MM.1S (cell line): ENCODE data around the gene RASSF6.

ENCODE experiments used
- DNase-seq: peaks from one replicate; pipeline ENCODE4 v3.0.0-alpha.2; 2015
- H2AFZ ChIP-seq: fragments of 300-600 bp; sonication (generic); 2 replicates; pipeline ENCODE4 v1.6.0; 2016; ENCODE audit warnings: antibody characterized with exemption, low read length
- H3F3A ChIP-seq: fragments of 300-600 bp; sonication (generic); 2 replicates; pipeline ENCODE4 v1.6.1; 2016; ENCODE audit warnings: mild to moderate bottlenecking, antibody characterized with exemption, low read length, moderate library complexity, mixed read lengths; ENCODE audit not compliant: insufficient read depth
- H3K27ac ChIP-seq: fragments of 300-600 bp; sonication (generic); 2 replicates; pipeline ENCODE4 v1.5.1; 2016; ENCODE audit warnings: mild to moderate bottlenecking, low read length
- H3K27me3 ChIP-seq: fragments of 300-600 bp; sonication (generic); replicated peaks from 2 replicates; pipeline ENCODE4 v1.6.0; 2016; ENCODE audit warnings: low read length; ENCODE audit not compliant: insufficient read depth
- H3K36me3 ChIP-seq: fragments of 300-600 bp; sonication (generic); replicated peaks from 2 replicates; pipeline ENCODE4 v1.6.1; 2016; ENCODE audit warnings: mild to moderate bottlenecking, low read length, mixed read lengths; ENCODE audit not compliant: insufficient read depth
- H3K4me1 ChIP-seq: fragments of 300-600 bp; sonication (generic); 2 replicates; pipeline ENCODE4 v1.6.1; 2016; ENCODE audit warnings: low read length, mixed read lengths
- H3K4me2 ChIP-seq: fragments of 300-600 bp; sonication (generic); 2 replicates; pipeline ENCODE4 v1.6.0; 2016; ENCODE audit warnings: low read depth, low read length
- H3K4me3 ChIP-seq: fragments of 300-600 bp; sonication (generic); 2 replicates; pipeline ENCODE4 v1.5.1; 2016; ENCODE audit warnings: low read length, mixed read lengths
- H3K79me2 ChIP-seq: fragments of 300-600 bp; sonication (generic); 2 replicates; pipeline ENCODE4 v1.6.1; 2016; ENCODE audit warnings: mixed run types, low read length, mixed read lengths
- H3K9ac ChIP-seq: fragments of 300-600 bp; sonication (generic); 2 replicates; pipeline ENCODE4 v1.6.1; 2016; ENCODE audit warnings: low read length, mixed read lengths
- H3K9me2 ChIP-seq: fragments of 300-600 bp; sonication (generic); replicated peaks from 2 replicates; pipeline ENCODE4 v1.6.1; 2016; ENCODE audit warnings: mild to moderate bottlenecking, low read length, mixed read lengths; ENCODE audit not compliant: insufficient read depth
- H3K9me3 ChIP-seq: fragments of 300-600 bp; sonication (generic); replicated peaks from 2 replicates; pipeline ENCODE4 v1.6.1; 2016; ENCODE audit warnings: mild to moderate bottlenecking, low read length, mixed read lengths; ENCODE audit not compliant: insufficient read depth
- H4K20me1 ChIP-seq: fragments of 300-600 bp; sonication (generic); 2 replicates; pipeline ENCODE4 v1.6.1; 2016; ENCODE audit warnings: mild to moderate bottlenecking, low read length, moderate library complexity, mixed read lengths; ENCODE audit not compliant: insufficient read depth
- CTCF ChIP-seq: fragments of 300-600 bp; sonication (generic); IDR thresholded peaks from 2 replicates; pipeline ENCODE4 v1.5.1; 2016; ENCODE audit warnings: antibody characterized with exemption, low read length, mixed read lengths
- EZH2 ChIP-seq: fragments of 300-600 bp; sonication (generic); optimal IDR thresholded peaks from 2 replicates; pipeline ENCODE3; 2017; ENCODE audit warnings: low read depth, mild to moderate bottlenecking, antibody characterized with exemption, low read length, mixed read lengths
- EZH2phosphoT487 ChIP-seq: fragments of 300-600 bp; sonication (generic); IDR thresholded peaks from 2 replicates; pipeline ENCODE4 v1.6.1; 2018; ENCODE audit warnings: antibody characterized with exemption, low read length

Gene RASSF6

GRCh38 chr4:73614311-73614867 is 5.8 kb downstream of the RASSF6 start:
- Histone ChIP-seq H3K36me3 (no peaks in the 10 kb centered on the region), H3K9me3 (no peaks in the 10 kb centered on the region), H4K20me1 (no peaks in the 10 kb centered on the region), H3K9me2 (no peaks in the 10 kb centered on the region), H3K4me3 (no peak overlapping the region), H3F3A (no peaks in the 10 kb centered on the region), H3K27ac (no peak overlapping the region), H3K4me1 (peaks cover 27% of the 10 kb centered on the region), H3K9ac (no peak overlapping the region), H3K27me3 (no peaks in the 10 kb centered on the region), H2AFZ (no peak overlapping the region), H3K4me2 (no peak overlapping the region), H3K79me2 (0 out of 2 replicates have a peak, but pooled peaks cover under 1% of the 10 kb centered on the region)
- no peak for TF ChIP-seq EZH2phosphoT487
- no peak for TF ChIP-seq CTCF
- TF ChIP-seq EZH2: no peak
- no peak for DNase-seq

- H3K4me3 ChIP-seq: no peak overlapping the region
- no peaks in the 10 kb centered on the region for H4K20me1 ChIP-seq
- no peak overlapping the region for H3K4me2 ChIP-seq
- peaks cover 4% of the 10 kb centered on the region; the same call in 1 of the 2 replicates for H3F3A ChIP-seq
- no peak overlapping the region for H3K27ac ChIP-seq
- no peaks in the 10 kb centered on the region for H3K27me3 ChIP-seq
- TF ChIP-seq EZH2 (no peak), CTCF (no peak), EZH2phosphoT487 (no peak)
- H3K36me3 ChIP-seq: no peaks in the 10 kb centered on the region
- H3K4me1 ChIP-seq: peaks cover 34% of the 10 kb centered on the region
- no peak for DNase-seq
- no peak overlapping the region for H2AFZ ChIP-seq
- H3K9me3 ChIP-seq: no peaks in the 10 kb centered on the region
- no peak overlapping the region for H3K9ac ChIP-seq
- H3K9me2 ChIP-seq: no peaks in the 10 kb centered on the region
- H3K79me2 ChIP-seq: no peaks in the 10 kb centered on the region
Observed at GRCh38 chr4:73613130-73613529, 7.1 kb downstream of the RASSF6 start.

- no peak for TF ChIP-seq CTCF
- no peak for TF ChIP-seq EZH2phosphoT487
- no peak for TF ChIP-seq EZH2
- Histone ChIP-seq H3K27ac (no peak overlapping the region), H3K4me3 (no peak overlapping the region), H4K20me1 (no peaks in the 10 kb centered on the region), H3K79me2 (no peaks in the 10 kb centered on the region), H3F3A (peaks cover 10% of the 10 kb centered on the region), H3K4me2 (no peak overlapping the region), H3K4me1 (peaks cover 44% of the 10 kb centered on the region), H3K27me3 (no peaks in the 10 kb centered on the region), H3K36me3 (no peaks in the 10 kb centered on the region), H3K9me3 (no peaks in the 10 kb centered on the region), H3K9ac (no peak overlapping the region), H3K9me2 (no peaks in the 10 kb centered on the region), H2AFZ (no peak overlapping the region)
- no peak for DNase-seq
Observed at GRCh38 chr4:73612032-73612431, 8.2 kb downstream of the RASSF6 start.
